ENCODE data around the gene HOXD13.

HOXD13 gene

GRCh38 chr2:176103194-176103593 lies 10.7 kb downstream of the HOXD13 start:
- H3K27ac ChIP-seq (ENCODE audit: low read depth, low read length, severe bottlenecking) = no peak overlapping the region
- H3K36me3 ChIP-seq (ENCODE audit: control insufficient read depth, insufficient read depth, low read length) = no peaks in the 10 kb centered on the region
- no peaks in the 10 kb centered on the region for H3K9me3 ChIP-seq (ENCODE audit: control insufficient read depth, low read length)
- H3K4me1 ChIP-seq (ENCODE audit: control insufficient read depth, insufficient read depth, low read length, poor library complexity, severe bottlenecking) = no peaks in the 10 kb centered on the region
- H3K4me3 ChIP-seq (ENCODE audit: extremely low read depth, insufficient read depth, low read length, poor library complexity, severe bottlenecking) = no peak overlapping the region
- WGBS, 2 experiments (ENCODE audit: insufficient coverage in 2 of 2) = 0 to 10% methylated on average over 1 to 4 of the region's 7 CpGs

GRCh38 chr2:176103742-176104315 lies 11.3 kb downstream of the HOXD13 start:
- no peaks in the 10 kb centered on the region for H3K9me3 ChIP-seq (ENCODE audit: control insufficient read depth, low read length)
- no peak overlapping the region for H3K27ac ChIP-seq (ENCODE audit: low read depth, low read length, severe bottlenecking)
- no peaks in the 10 kb centered on the region for H3K36me3 ChIP-seq (ENCODE audit: control insufficient read depth, insufficient read depth, low read length)
- H3K4me1 ChIP-seq (ENCODE audit: control insufficient read depth, insufficient read depth, low read length, poor library complexity, severe bottlenecking) = no peaks in the 10 kb centered on the region
- WGBS, 2 experiments (ENCODE audit: insufficient coverage in 2 of 2) = 0 to 4% methylated on average over 3 to 4 of the region's 17 CpGs
- no peak overlapping the region for H3K4me3 ChIP-seq (ENCODE audit: extremely low read depth, insufficient read depth, low read length, poor library complexity, severe bottlenecking)

GRCh38 chr2:176104316-176105077 lies 12.0 kb downstream of the HOXD13 start:
- Histone ChIP-seq H3K9me3 (ENCODE audit: control insufficient read depth, low read length) (no peaks in the 10 kb centered on the region), H3K4me1 (ENCODE audit: control insufficient read depth, insufficient read depth, low read length, poor library complexity, severe bottlenecking) (no peaks in the 10 kb centered on the region), H3K36me3 (ENCODE audit: control insufficient read depth, insufficient read depth, low read length) (no peaks in the 10 kb centered on the region), H3K27ac (ENCODE audit: low read depth, low read length, severe bottlenecking) (no peak overlapping the region), H3K4me3 (ENCODE audit: extremely low read depth, insufficient read depth, low read length, poor library complexity, severe bottlenecking) (no peak overlapping the region)
- 1 to 2% methylated on average over 34 to 47 of the region's 56 CpGs for WGBS, 2 experiments (ENCODE audit: insufficient coverage in 2 of 2)

DNA sequence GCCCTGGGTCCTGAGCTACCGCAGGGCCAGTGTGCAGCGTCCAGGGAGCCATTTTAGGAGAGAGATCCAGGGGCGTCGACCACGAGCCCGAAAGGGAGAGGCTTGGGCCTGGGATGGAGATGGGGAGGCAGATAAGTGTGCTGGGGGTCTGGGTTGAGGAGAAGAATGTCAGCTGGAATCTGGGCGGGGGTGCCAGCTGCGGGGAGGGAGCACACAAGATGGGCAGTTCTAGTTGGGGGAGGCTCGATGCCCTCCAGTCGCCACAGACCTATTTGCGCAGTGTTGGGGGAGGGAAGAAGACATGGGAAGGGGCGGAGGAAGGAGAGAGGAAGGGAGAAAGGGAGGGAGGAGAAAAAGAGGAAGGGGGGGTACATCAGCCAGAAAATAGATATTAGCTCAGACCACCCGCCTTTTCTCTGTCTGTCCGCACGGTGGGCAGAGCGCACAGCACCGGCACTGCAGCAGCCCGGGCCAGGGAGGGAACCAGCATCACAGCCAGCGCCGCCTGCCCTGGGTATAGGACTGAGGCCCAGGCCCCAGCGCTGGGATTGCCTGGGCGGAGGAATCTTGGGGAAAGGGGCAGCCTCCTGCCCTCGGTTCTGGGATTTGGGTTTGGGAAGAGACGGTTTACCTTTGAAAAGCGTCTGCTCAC lies 12.7 kb downstream of the HOXD13 start:
- no peaks in the 10 kb centered on the region for H3K36me3 ChIP-seq (ENCODE audit: control insufficient read depth, insufficient read depth, low read length)
- 3 to 6% methylated on average over 19 to 21 of the region's 25 CpGs for whole genome bisulfite sequencing, 2 experiments (ENCODE audit: insufficient coverage in 2 of 2)
- no peaks in the 10 kb centered on the region for H3K9me3 ChIP-seq (ENCODE audit: control insufficient read depth, low read length)
- H3K27ac ChIP-seq (ENCODE audit: low read depth, low read length, severe bottlenecking) = no peak overlapping the region
- no peaks in the 10 kb centered on the region for H3K4me1 ChIP-seq (ENCODE audit: control insufficient read depth, insufficient read depth, low read length, poor library complexity, severe bottlenecking)
- H3K4me3 ChIP-seq (ENCODE audit: extremely low read depth, insufficient read depth, low read length, poor library complexity, severe bottlenecking) = no peak overlapping the region

GRCh38 chr2:176105730-176106580 lies 13.4 kb downstream of the HOXD13 start:
- no peaks in the 10 kb centered on the region for H3K9me3 ChIP-seq (ENCODE audit: control insufficient read depth, low read length)
- H3K4me1 ChIP-seq (ENCODE audit: control insufficient read depth, insufficient read depth, low read length, poor library complexity, severe bottlenecking) = no peaks in the 10 kb centered on the region
- WGBS, 2 experiments (ENCODE audit: insufficient coverage in 2 of 2) = 2 to 4% methylated on average over 21 to 24 of the region's 25 CpGs
- no peak overlapping the region for H3K4me3 ChIP-seq (ENCODE audit: extremely low read depth, insufficient read depth, low read length, poor library complexity, severe bottlenecking)
- H3K27ac ChIP-seq (ENCODE audit: low read depth, low read length, severe bottlenecking) = no peak overlapping the region
- H3K36me3 ChIP-seq (ENCODE audit: control insufficient read depth, insufficient read depth, low read length) = no peaks in the 10 kb centered on the region

- Histone ChIP-seq H3K9me3 (ENCODE audit: control insufficient read depth, low read length) (no peaks in the 10 kb centered on the region), H3K36me3 (ENCODE audit: control insufficient read depth, insufficient read depth, low read length) (no peaks in the 10 kb centered on the region), H3K27ac (ENCODE audit: low read depth, low read length, severe bottlenecking) (no peak within 1 kb of the TSS), H3K4me1 (ENCODE audit: control insufficient read depth, insufficient read depth, low read length, poor library complexity, severe bottlenecking) (no peaks in the 10 kb centered on the region), H3K4me3 (ENCODE audit: extremely low read depth, insufficient read depth, low read length, poor library complexity, severe bottlenecking) (peak within 1 kb of the TSS; percentile 18)
- whole genome bisulfite sequencing, 2 experiments (ENCODE audit: insufficient coverage in 2 of 2) = 1 to 2% methylated on average over 46 to 48 of the region's 85 CpGs
Measured at GRCh38 chr2:176106581-176107539, 14.3 kb downstream of the HOXD13 start, which contains the start of gene HOXD11. Gene HOXD11 (plus strand): TSS chr2:176107280. CDS start chr2:176107356, 76 bp downstream.

- 0 to 2% methylated on average over 34 to 38 of the region's 59 CpGs for WGBS, 2 experiments (ENCODE audit: insufficient coverage in 2 of 2)
- H3K27ac ChIP-seq (ENCODE audit: low read depth, low read length, severe bottlenecking) = no peak overlapping the region
- no peaks in the 10 kb centered on the region for H3K9me3 ChIP-seq (ENCODE audit: control insufficient read depth, low read length)
- H3K4me3 ChIP-seq (ENCODE audit: extremely low read depth, insufficient read depth, low read length, poor library complexity, severe bottlenecking) = no peak overlapping the region
- no peaks in the 10 kb centered on the region for H3K36me3 ChIP-seq (ENCODE audit: control insufficient read depth, insufficient read depth, low read length)
- no peaks in the 10 kb centered on the region for H3K4me1 ChIP-seq (ENCODE audit: control insufficient read depth, insufficient read depth, low read length, poor library complexity, severe bottlenecking)
Measured at GRCh38 chr2:176107731-176108181, 15.2 kb downstream of the HOXD13 start.

DNA sequence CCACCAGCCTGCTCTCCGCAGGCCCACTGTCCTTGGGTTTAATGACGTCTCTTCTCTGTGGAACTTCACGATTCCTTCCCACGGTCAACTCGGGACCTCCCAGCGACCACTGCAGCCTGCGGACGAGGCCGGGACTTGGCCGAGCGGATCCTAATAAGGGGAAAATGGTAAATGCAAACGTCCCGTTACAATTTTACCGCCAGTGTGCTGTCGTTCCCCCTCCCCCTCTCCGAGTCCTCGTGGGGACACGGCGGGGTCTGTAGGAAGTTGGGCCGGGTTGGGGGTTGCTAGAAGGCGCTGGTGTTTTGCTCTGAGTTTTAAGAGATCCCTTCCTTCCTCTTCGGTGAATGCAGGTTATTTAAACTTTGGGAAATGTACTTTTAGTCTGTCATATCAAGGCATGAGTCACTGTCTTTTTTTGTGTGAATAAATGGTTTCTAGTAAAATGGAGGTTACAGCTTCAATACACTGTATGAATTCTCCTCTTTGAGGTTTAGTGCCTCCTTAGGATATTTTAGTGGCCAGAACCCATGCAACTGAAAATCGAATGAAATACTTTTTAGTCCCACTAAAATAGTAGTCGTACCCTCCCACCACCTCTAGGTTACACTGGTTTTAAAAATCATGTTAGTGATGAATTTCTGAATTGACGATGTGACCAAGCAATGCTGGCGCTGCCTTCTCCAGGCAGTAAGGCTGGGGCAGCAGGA lies 16.8 kb downstream of the HOXD13 start:
- 0 to 2% methylated on average over 2 to 14 of the region's 26 CpGs for WGBS, 2 experiments (ENCODE audit: insufficient coverage in 2 of 2)
- Histone ChIP-seq H3K9me3 (ENCODE audit: control insufficient read depth, low read length) (no peaks in the 10 kb centered on the region), H3K36me3 (ENCODE audit: control insufficient read depth, insufficient read depth, low read length) (no peaks in the 10 kb centered on the region), H3K4me1 (ENCODE audit: control insufficient read depth, insufficient read depth, low read length, poor library complexity, severe bottlenecking) (no peaks in the 10 kb centered on the region), H3K4me3 (ENCODE audit: extremely low read depth, insufficient read depth, low read length, poor library complexity, severe bottlenecking) (no peak overlapping the region), H3K27ac (ENCODE audit: low read depth, low read length, severe bottlenecking) (no peak overlapping the region)

DNA sequence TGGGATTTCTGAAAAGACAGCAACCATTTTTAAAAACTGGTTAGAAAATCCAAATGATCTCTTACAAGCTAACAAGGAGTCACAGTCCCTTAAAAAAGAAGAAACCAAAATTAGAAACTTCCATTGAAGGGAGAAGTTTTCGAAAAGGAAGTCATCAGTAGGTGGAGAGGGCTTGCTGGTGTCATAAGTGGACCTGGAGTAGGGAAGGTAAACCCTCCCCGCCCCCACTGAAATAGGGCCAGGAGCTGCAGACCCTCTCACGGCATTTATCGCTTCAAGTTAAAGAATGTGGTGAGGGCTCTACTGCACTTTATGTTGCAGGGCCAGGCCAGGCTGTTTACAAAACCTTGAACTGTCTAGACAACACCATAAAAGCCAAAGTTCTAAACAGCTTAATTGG lies 17.4 kb downstream of the HOXD13 start:
- H3K27ac ChIP-seq (ENCODE audit: low read depth, low read length, severe bottlenecking) = no peak overlapping the region
- no peaks in the 10 kb centered on the region for H3K9me3 ChIP-seq (ENCODE audit: control insufficient read depth, low read length)
- WGBS, 2 experiments (ENCODE audit: insufficient coverage in 2 of 2) = 0 to 56% methylated on average over 1 of the region's 4 CpGs
- H3K4me3 ChIP-seq (ENCODE audit: extremely low read depth, insufficient read depth, low read length, poor library complexity, severe bottlenecking) = no peak overlapping the region
- no peaks in the 10 kb centered on the region for H3K4me1 ChIP-seq (ENCODE audit: control insufficient read depth, insufficient read depth, low read length, poor library complexity, severe bottlenecking)
- H3K36me3 ChIP-seq (ENCODE audit: control insufficient read depth, insufficient read depth, low read length) = no peaks in the 10 kb centered on the region

Data from mesodermal cell (in vitro differentiated cells).